Neural progenitor cell (in vitro differentiated cells): Measurements from ENCODE around the gene ANKRD28.

Experiments used
- EZH2 ChIP-seq: fragments of 200-600 bp; sonication (generic); IDR thresholded peaks from 2 replicates; pipeline ENCODE4 v1.6.1; 2017; ENCODE audit warnings: antibody characterized with exemption, mild to moderate bottlenecking, moderate library complexity
- EZH2phosphoT487 ChIP-seq: fragments of 200-600 bp; sonication (generic); IDR thresholded peaks from 2 replicates; pipeline ENCODE4 v1.6.1; 2017; ENCODE audit warnings: antibody characterized with exemption
- TF ChIP-seq, protein P1 (sequence below): fragments of 200-600 bp; sonication (generic); IDR thresholded peaks from 2 replicates; pipeline ENCODE4 v1.5.1; 2017; ENCODE audit warnings: antibody characterized with exemption, mild to moderate bottlenecking

DNA sequence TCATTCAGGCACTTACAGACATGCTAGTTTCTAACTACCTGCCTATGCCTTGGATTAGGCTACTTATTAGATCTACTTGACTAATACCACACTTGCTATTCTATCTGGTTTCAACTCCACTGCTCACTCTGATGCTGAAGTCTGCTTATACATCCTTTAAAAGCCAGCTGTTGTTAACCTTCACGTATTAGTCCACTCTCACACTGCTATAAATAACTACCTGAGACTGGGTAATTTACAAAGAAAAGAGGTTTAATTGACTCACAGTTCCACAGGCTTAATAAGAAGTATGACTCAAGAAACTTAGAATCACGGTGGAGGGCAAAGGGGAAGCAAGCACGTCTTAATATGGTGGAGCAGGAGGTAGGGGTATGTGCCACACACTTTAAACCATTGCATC, 47.7 kb upstream of the ANKRD28 start:
- TF ChIP-seq EZH2 (no peak), EZH2phosphoT487 (no peak)
- TF ChIP-seq, protein P1, sequence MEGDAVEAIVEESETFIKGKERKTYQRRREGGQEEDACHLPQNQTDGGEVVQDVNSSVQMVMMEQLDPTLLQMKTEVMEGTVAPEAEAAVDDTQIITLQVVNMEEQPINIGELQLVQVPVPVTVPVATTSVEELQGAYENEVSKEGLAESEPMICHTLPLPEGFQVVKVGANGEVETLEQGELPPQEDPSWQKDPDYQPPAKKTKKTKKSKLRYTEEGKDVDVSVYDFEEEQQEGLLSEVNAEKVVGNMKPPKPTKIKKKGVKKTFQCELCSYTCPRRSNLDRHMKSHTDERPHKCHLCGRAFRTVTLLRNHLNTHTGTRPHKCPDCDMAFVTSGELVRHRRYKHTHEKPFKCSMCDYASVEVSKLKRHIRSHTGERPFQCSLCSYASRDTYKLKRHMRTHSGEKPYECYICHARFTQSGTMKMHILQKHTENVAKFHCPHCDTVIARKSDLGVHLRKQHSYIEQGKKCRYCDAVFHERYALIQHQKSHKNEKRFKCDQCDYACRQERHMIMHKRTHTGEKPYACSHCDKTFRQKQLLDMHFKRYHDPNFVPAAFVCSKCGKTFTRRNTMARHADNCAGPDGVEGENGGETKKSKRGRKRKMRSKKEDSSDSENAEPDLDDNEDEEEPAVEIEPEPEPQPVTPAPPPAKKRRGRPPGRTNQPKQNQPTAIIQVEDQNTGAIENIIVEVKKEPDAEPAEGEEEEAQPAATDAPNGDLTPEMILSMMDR = no peak
